BJ (cell line): ENCODE measurements around the gene INPP1. TPM values are rescaled to one million over a fixed set of nuclear protein-coding genes. Genes with fewer than 3 reads are reported as not detected.

Experiments
- CTCF ChIA-PET: fragments of 350-600 bp; formaldehyde crosslinking; extraction: SDS; loops from one replicate; lab custom pipeline; 2021; ENCODE audit warnings: antibody characterized with exemption, inconsistent platforms; lab: Yijun Ruan, JAX
- POLR2A ChIA-PET: fragments of 300-600 bp; sonication (Branson Sonifier 250); formaldehyde crosslinking; extraction: SDS; loops from one replicate; lab custom pipeline; 2021; ENCODE audit warnings: antibody characterized with exemption; lab: Charles Lee
- DNase-seq: peaks from one replicate; pipeline ENCODE4 v3.0.0-alpha.2; 2011; ENCODE audit warnings: low read depth
- H3K27me3 ChIP-seq: 2 replicates; pipeline ENCODE4 v1.6.0; 2011; ENCODE audit warnings: low read length; ENCODE audit not compliant: control insufficient read depth, insufficient read depth
- H3K36me3 ChIP-seq: 2 replicates; pipeline ENCODE4 v1.5.1; 2011; ENCODE audit warnings: low read length; ENCODE audit not compliant: control insufficient read depth, insufficient read depth
- H3K4me3 ChIP-seq: 2 replicates; pipeline ENCODE4 v1.5.1; 2011; ENCODE audit warnings: low read depth, mild to moderate bottlenecking, control low read depth, low read length
- polyA plus RNA-seq: library from polyadenylated mRNA; depleted of rRNA; stranded (reverse); fragments of >200 nt; gene quantifications from 2 replicates; pipeline ENCODE4 v1.2.3, GENCODE V29; 2011
- TF ChIP-seq, protein P1 (sequence below): IDR thresholded peaks from 2 replicates; pipeline ENCODE4 v1.5.1; 2011; ENCODE audit warnings: low read depth, mild to moderate bottlenecking, control low read depth, inconsistent platforms, low read length, moderate library complexity; ENCODE audit not compliant: insufficient read depth

The INPP1 gene
- polyA plus RNA-seq, 1 experiment, result 6.5 TPM

DNA sequence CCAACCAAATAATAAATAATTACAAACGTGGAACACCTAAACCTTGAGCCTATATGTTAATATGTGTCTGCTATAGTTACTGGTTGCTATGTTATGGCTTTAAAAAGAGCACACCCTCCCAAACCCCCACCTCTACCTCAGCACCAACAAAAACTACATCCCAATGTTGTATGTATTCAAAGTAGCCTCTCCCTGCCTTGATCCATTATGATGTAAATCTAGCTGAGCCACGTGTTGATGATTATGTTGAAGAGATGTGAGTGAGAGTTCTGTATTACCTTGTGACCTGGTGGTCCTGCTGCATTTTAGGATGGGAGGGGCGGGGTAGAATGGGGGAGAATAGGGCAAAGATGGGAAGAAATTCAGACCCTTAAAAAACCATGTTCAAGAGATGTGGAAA lies 69.6 kb downstream of the INPP1 start:
- Histone ChIP-seq H3K36me3 (no peaks in the 10 kb centered on the region), H3K27me3 (no peaks in the 10 kb centered on the region), H3K4me3 (no peak overlapping the region)
- CTCF ChIA-PET, result interaction anchor here (1.3 kb wide), 1 partner anchor 12 kb away, joined by 4 read pairs; no protein-coding TSS in a partner anchor
- TF ChIP-seq, protein P1, sequence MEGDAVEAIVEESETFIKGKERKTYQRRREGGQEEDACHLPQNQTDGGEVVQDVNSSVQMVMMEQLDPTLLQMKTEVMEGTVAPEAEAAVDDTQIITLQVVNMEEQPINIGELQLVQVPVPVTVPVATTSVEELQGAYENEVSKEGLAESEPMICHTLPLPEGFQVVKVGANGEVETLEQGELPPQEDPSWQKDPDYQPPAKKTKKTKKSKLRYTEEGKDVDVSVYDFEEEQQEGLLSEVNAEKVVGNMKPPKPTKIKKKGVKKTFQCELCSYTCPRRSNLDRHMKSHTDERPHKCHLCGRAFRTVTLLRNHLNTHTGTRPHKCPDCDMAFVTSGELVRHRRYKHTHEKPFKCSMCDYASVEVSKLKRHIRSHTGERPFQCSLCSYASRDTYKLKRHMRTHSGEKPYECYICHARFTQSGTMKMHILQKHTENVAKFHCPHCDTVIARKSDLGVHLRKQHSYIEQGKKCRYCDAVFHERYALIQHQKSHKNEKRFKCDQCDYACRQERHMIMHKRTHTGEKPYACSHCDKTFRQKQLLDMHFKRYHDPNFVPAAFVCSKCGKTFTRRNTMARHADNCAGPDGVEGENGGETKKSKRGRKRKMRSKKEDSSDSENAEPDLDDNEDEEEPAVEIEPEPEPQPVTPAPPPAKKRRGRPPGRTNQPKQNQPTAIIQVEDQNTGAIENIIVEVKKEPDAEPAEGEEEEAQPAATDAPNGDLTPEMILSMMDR, result no peak
- POLR2A ChIA-PET, result no interaction called here
- no peak for DNase-seq

DNA sequence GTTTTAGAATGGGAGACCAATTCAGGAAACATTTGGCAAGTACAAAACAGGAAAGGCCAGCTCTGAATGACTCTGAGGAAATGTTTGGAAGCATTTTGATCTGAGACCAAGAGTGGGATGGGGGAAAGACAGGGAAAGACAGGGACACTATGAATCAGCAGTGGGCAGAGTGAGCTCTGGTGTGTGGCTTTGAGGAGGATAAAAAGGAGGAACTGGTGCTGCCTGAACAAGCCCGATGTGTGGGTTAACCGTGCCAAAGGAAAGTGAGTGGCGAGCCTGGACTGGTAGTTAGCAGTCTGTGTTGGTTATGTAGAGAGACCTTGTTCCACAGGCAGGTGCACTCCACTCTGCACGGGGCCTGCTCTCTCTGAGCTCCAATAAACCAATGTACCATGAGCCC lies 70.0 kb downstream of the INPP1 start:
- ChIA-PET CTCF (interaction anchor here (1.3 kb wide), 1 partner anchor 11 kb away, joined by 4 read pairs; no protein-coding TSS in a partner anchor), POLR2A (no interaction called here)
- H3K27me3 ChIP-seq, result no peaks in the 10 kb centered on the region
- no peak overlapping the region for H3K4me3 ChIP-seq
- H3K36me3 ChIP-seq, result no peaks in the 10 kb centered on the region
- no peak for DNase-seq
- TF ChIP-seq, protein P1, result no peak

DNA sequence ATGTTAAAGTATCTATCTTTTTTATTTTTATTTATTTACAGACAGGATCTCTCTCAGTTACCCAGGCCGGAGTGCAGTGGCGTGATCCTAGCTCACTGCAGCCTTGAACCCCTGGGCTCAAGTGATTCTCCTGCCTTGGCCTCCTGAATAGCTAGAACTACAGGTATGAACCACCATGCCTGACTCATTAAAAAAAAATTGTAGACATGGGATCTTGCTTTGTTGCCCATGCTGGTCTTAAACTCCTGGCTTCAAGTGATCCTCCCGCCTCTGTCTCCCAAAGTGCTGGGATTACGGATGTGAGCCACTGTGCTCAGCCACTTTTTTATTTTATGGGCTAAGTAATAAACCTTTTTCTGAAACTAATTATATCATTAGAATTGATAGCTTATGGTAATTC lies 71.9 kb downstream of the INPP1 start:
- ChIA-PET POLR2A (no interaction called here), CTCF (interaction anchor here (2.3 kb wide), 1 partner anchor 13 kb away, joined by 7 read pairs; no protein-coding TSS in a partner anchor)
- H3K4me3 ChIP-seq, result no peak overlapping the region
- H3K36me3 ChIP-seq, result no peaks in the 10 kb centered on the region
- DNase-seq, result no peak
- TF ChIP-seq, protein P1, result no peak
- H3K27me3 ChIP-seq, result no peaks in the 10 kb centered on the region

DNA sequence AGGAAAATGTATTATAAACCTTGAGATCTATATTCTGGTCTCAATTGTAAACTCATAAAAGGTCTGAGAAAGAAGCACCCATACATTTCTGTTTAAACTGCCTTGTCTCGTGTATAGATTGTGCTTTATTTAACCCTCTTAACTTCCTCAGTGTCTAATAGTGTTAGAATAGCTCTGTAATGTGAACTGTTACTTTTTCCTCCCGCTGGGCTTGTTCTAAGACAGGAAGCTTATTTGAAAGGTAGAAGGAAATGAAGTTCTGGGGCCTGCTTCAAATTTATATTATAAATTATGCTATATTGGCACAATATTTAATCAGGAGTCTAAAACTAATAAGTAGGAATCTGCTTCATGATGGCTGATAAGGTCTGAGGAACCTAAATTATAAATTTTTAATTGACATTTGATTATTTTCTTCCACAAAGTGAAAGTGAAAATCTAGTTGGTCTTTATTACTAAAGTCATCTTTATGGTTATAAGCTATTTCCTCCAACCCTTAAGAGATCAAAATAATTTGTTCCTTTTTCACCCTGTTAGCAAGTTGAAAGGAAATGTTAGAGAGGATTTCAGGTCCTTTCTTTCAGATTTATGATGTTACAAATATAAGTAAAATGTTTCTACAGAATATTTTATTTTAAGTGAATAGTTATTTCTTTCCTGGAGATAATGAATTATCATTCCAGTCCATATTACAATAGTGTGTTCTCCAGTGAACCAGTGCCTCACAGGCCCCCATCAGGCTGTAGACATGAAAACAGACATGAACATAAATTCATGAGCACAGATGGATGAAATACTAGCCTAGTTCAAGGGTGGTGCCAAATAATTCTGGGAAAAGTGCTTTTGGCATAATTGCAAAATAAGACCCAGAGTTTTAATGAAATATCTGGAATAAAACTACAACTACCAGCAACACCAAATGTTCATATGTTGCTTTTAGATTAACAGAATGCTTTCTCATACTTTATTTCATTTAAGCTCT lies 72.7 kb downstream of the INPP1 start:
- CTCF ChIA-PET, result interaction anchor here (0.6 to 2.3 kb wide), 2 partner anchors 12 to 168 kb away, joined by 5 to 7 read pairs; no protein-coding TSS in a partner anchor
- TF ChIP-seq, protein P1, result no peak
- no peak for DNase-seq
- Histone ChIP-seq H3K36me3 (no peaks in the 10 kb centered on the region), H3K4me3 (no peak overlapping the region), H3K27me3 (no peaks in the 10 kb centered on the region)
- POLR2A ChIA-PET, result no interaction called here
